HG03520 (cell line): Measurements from ENCODE around the gene C5orf63.
A peak's percentile ranks its signal among the peaks of the same experiment; 100 is the strongest.
"Not testable (repeated sequence)": the region's sequence is repeated elsewhere in the genome, so short reads cannot be mapped to it uniquely, and the experiment has no call there.

Source experiments
- ATAC-seq: cut with Tn5 transposase; IDR thresholded peaks from one replicate; pipeline ENCODE4 v1.9.1; 2021; ENCODE audit warnings: mild to moderate bottlenecking, moderate library complexity; ENCODE audit not compliant: unreplicated experiment

C5orf63 gene

DNA sequence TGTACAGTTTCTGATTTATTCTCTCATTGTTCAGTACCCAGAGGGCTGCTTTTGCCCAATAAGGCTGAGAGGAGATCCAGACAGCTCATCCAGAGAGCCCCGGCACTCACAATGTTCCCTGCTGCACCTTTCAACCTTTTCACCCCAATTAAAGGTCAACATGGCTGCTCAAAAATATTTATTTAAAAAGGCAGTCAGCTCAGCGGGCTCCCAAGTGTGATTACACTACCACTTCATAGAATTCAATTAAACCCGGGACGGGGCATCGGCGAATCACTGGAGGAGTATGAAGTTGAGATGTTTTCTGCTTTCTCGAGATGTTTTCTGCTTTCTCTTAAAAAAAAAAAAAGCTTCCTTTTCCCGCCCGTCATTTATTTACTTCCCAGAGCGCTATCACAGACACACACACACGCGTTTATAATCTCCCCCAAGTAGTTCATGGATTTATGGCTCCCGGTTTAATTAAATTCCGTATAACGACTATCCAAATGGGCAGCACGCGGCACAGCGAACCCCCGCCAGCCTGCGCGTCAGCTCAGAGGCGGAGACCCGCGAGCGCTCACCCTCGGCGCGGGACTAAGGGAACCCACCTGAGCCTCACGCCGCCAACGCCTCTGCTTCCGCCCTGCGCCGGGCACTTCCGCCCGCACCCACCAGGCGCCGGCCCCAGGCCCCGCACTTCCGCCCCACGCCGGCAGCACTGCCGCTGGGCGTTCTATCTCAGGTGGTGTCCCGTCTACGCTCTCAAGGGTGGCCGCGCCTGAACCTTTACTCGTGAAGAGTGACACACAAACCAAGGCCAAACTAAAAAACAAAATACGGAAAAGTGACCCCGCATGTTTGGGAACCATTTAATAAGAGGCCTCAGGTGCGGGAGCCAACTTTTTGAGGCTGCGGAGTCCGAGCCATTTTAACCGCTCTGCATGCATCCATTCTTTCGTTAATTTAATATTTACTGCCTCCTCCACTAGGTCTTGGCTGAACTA is at the start of gene C5orf63:
TSS of gene C5orf63 (minus strand) at position 642 of the 986 bp plus-strand sequence. CDS start 14,507 bp downstream, outside the sequence.
- peak; percentile 92 for ATAC-seq

GRCh38 chr5:127112347-127112864 is 39.1 kb upstream of the C5orf63 start:
- ATAC-seq = no peak

GRCh38 chr5:127111112-127111511 is 37.8 kb upstream of the C5orf63 start:
- peak; percentile 84 for ATAC-seq

GRCh38 chr5:127108624-127109260 is 35.4 kb upstream of the C5orf63 start:
- not testable (repeated sequence) for ATAC-seq

DNA sequence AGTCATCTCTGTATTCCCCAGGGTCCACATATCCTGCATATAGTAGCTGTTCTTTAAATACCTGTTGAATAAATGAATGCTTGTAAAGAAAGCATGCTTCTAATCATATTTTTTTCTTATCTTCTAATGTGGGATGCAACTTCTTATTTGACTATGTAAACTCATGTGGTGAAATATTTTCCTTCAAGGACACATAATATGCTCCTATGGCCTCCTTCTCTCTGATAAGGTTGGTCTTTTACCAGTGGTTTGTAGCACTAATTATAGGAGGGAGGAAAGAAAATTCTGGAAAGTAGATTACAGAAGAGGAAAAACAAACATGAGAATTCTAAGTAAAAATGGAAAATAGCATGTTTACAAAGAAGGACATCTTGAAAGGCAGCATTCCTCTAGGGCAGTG is 28.6 kb upstream of the C5orf63 start:
- no peak for ATAC-seq

DNA sequence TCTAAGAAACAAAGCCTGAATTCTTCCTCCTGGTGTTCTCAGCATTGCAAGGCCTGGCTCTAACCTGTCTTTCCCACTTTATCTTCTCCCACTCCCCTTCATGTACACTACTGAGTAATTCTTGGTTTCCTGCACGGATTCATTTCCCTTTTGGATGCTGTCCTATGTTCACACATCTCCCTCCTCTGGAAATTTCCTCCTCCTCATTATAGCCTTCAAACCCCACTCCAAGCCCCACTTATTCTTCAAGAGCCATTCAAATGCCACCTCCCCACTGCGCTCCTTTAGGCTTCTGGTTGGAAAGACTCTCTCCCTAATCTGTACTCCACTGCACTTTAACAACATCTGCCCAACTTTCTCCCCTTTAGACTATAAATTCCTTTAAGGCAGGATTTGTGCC is 28.2 kb upstream of the C5orf63 start:
- no peak for ATAC-seq

GRCh38 chr5:127098241-127098640 is 24.9 kb upstream of the C5orf63 start:
- ATAC-seq = no peak

DNA sequence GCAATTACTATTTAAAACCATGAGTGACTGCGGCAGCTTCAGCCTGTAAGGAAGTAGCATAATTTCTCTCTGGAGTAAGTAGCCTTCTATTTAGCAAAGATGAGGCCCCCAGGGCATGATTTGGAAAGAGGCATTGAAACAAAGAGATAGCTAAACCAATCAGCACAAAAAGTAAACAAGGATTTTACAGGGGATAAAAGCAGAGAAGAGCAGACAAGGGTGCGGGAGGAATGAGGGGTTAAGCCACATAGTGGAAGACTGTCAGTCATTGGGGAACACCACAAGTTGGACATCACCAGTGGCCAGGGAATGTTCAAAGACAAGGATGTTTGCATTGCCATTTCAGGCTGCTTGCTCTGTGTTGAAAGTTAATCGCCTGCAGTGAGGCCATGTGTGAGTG is 24.0 kb upstream of the C5orf63 start:
- ATAC-seq = no peak

GRCh38 chr5:127096328-127096993 is 23.2 kb upstream of the C5orf63 start:
- ATAC-seq = no peak

DNA sequence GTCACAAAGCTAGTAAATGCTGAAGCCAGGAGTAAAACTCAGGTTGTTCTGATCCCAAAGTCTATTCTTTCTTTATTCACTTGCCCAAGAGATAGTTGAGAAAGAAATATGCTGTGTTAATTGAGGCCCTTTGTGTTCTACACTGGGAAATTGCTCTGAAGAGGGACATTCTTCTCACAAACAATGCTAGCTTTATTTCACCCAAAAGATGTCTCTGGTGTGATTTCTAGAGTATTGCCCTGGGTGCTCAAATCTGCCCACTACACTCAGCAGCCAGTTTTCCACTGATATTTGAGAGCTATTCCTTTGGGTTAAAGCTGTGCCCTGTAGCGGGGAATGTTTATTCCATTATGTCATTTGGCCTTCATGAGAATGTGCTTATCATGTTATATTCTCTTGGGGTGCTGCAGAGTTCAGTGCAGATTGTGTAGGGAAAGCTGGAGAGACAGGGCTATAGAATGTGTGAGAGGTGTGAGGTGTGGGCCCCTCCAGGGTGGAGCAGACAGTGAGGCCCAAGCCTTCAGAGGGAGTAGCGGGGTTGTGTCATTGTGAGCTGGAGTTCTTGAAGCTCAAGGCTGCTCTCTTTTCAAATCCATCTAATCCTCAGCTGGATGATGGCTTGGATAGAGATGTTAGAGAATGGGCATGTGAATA is 21.0 kb upstream of the C5orf63 start:
- no peak for ATAC-seq

GRCh38 chr5:127092690-127093089 is 19.4 kb upstream of the C5orf63 start:
- ATAC-seq = no peak

DNA sequence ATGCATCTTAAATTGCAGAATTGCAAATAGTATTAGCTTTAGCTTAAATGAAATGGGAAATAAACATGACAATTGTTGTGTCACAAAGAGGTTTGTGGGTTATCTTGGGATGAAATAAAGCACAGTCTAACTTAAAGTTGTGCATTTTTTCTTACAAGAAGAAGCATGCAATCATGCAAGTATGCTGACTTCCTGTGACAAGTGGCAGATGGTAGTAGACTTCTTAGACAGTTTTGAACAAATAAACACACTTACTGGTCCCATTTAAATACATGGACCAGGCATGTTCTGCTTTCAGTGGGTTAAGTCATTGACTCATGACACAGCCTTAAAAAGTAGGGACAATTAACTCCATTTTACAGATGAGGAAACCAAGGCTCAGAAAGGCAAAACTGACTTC is 15.9 kb upstream of the C5orf63 start:
- ATAC-seq = no peak

DNA sequence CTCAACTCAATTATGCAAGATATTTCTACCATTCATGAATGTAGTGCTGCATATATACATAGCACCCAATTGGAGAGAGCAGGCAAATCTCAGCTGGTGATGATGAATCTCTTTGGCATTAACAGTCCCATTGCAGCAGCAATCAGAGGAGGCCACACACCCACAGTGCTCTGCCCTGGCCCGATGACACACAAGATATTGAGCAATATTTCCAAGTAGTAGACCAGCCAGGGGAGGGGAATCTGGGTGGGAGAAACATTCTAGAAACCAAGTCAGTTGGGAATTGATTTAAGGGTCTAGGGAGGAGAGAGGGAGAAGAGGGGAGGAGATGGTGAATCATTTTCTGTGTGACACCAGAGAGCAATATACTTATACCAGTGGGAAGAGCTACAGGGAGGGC is 14.9 kb upstream of the C5orf63 start:
- no peak for ATAC-seq

- no peak for ATAC-seq
Measured at GRCh38 chr5:127086589-127086988, 13.3 kb upstream of the C5orf63 start.

DNA sequence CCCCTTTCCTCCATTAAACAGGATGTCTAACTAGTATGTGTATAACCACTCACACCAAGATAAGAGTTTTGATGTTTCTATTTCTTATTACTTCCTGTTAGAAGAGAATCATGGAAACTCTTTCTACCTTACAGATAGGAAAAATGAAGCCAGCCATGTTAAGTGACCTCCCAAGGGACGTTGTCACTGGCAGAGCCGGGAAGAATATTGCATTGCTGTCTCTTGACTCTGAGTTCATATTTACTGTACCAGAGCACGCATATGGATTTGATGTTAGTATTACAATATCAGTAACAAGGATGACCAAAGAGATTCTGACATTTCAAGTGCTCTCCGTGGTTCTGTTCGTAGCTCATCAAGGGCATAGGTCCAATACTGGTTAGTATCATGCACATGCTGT is 12.5 kb upstream of the C5orf63 start:
- no peak for ATAC-seq

- no peak for ATAC-seq
Measured at GRCh38 chr5:127085371-127085770, 12.1 kb upstream of the C5orf63 start.

DNA sequence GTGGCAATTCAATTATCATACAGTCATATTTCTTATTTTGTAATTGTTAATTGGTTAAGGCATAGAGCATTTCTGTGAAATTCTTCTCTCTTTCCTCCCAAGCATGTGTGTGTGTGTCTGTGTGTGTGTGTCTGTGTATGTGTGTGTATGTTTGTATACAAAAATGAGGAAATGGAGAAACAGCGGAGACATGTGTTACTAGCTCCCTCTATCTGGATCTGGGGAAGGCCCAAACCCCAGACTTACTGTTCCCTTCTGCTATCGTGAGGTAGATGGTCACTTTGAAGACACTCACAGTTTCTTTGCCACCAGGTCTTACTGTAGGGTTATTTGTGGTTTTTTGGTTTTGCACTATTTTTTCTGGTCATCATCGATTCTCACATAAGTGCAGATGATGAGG is 11.4 kb upstream of the C5orf63 start:
- ATAC-seq = no peak

DNA sequence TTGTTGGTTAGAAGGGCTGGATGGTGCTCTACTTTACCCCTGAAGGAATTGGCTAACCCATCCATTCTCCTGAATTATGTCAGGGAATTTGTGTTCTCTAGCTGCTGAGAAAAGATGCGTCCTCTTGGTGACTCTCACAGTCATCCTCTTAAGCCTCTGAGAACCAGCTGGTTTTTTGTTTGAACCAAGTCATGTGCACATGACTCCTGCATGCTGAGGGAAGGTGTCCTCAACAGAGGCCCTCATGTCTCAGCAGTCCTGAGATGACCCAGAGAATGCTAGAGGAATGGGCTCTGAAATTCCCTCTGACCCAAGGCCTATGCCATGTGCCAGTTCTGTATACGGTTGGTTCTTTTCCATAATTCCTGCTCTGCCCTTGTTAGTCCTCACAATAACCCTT is 10.4 kb upstream of the C5orf63 start:
- ATAC-seq = no peak

DNA sequence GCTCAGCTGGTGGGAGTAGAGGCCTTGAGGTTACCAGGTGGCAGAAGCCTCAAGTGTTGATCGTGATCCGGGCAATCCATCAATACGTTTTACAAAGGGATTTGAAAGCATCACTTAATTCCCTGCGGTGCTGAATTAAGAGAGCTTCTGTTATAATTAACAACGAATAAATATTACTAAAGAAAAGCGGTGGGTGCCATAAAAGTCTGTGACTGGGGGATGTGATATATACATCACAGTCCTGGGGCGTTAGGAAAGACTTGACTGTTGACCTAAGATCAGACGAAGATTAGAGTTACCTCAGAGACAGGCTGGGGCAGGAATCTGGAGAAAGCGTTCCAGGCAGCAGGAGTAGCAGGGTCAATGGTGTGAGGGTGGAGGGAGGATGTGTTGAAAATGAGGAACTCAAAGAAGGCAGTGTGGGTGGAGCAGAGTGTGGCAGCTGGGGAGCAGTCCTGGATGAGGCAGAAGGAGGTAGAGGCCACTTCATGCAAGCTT is 6.7 kb upstream of the C5orf63 start:
- ATAC-seq = no peak

DNA sequence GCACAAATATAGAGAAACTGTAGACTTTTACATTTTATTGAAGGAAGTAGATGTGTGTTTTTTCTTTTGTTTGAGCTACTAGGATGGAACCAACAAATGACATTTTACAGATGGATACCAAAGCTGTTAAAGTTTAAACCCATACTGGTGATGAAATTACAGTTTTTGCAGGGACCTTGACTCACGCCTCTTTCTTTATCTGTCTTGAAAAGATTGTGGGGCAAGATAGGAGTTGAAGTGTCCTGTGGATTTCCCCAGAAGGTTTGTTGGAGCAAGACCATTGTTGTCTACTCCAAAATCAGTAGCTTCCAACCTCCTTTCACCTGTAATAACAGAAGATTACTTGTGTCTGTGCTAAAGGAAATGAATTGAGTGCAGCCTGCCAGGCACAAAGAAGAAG is 4.1 kb upstream of the C5orf63 start:
- no peak for ATAC-seq
